OCI-LY7 (cell line): Measurements from ENCODE around the gene EXOC4. TPM values are rescaled to one million over a fixed set of nuclear protein-coding genes. Genes with fewer than 3 reads are reported as not detected.
A peak's percentile ranks its signal among the peaks of the same experiment; 100 is the strongest.

Experiments used
- BruUV-seq: library from RNA; stranded (reverse); fragments of 400-500 nt; replicated peaks from 2 replicates; lab custom pipeline; 2021; lab: Mats Ljungman, UMichigan
- CTCF ChIA-PET: fragments of 300-600 bp; sonication (Branson Sonifier 250); formaldehyde crosslinking; loops from one replicate; lab custom pipeline; 2022; ENCODE audit warnings: antibody characterized with exemption; ENCODE audit not compliant: unreplicated experiment; lab: Charles Lee
- POLR2A ChIA-PET: fragments of 300-600 bp; sonication (Branson Sonifier 250); formaldehyde crosslinking; loops from one replicate; lab custom pipeline; 2022; ENCODE audit warnings: antibody characterized with exemption; lab: Charles Lee
- DNase-seq: peaks from one replicate; pipeline ENCODE4 v3.0.0-alpha.2; 2015; ENCODE audit warnings: low spot score
- H2AFZ ChIP-seq: fragments of 200-600 bp; sonication (generic), shearing (Covaris generic); 2 replicates; pipeline ENCODE4 v1.6.1; 2014; ENCODE audit warnings: mild to moderate bottlenecking, antibody characterized with exemption, low read length, moderate library complexity
- H3K27ac ChIP-seq: fragments of 200-600 bp; sonication (generic); 2 replicates; pipeline ENCODE4 v1.5.1; 2014; ENCODE audit warnings: mixed run types, low read depth, mild to moderate bottlenecking, moderate library complexity, low read length, inconsistent platforms; ENCODE audit not compliant: poor library complexity, severe bottlenecking
- H3K36me3 ChIP-seq: fragments of 200-600 bp; sonication (generic); 2 replicates; pipeline ENCODE4 v1.6.1; 2014; ENCODE audit warnings: mild to moderate bottlenecking, antibody characterized with exemption, low read length, moderate library complexity, mixed read lengths; ENCODE audit not compliant: insufficient read depth
- H3K4me1 ChIP-seq: fragments of 200-600 bp; sonication (generic); 2 replicates; pipeline ENCODE4 v1.5.1; 2014; ENCODE audit warnings: mild to moderate bottlenecking, low read length; ENCODE audit not compliant: insufficient read depth, poor library complexity, severe bottlenecking
- H3K4me2 ChIP-seq: fragments of 200-600 bp; sonication (generic); 2 replicates; pipeline ENCODE4 v1.6.1; 2014; ENCODE audit warnings: mild to moderate bottlenecking, low read length
- H3K4me3 ChIP-seq: fragments of 200-600 bp; sonication (generic); 2 replicates; pipeline ENCODE4 v1.5.1; 2014; ENCODE audit warnings: mild to moderate bottlenecking, low read depth, low read length; ENCODE audit not compliant: poor library complexity, severe bottlenecking
- H3K79me2 ChIP-seq: fragments of 200-600 bp; sonication (generic); 2 replicates; pipeline ENCODE4 v1.6.1; 2016; ENCODE audit warnings: low read depth, mild to moderate bottlenecking, low read length, moderate library complexity, mixed read lengths; ENCODE audit not compliant: insufficient read depth
- H3K9me2 ChIP-seq: fragments of 200-600 bp; sonication (generic); 2 replicates; pipeline ENCODE4 v1.6.1; 2016; ENCODE audit warnings: mild to moderate bottlenecking, low read length, mixed read lengths; ENCODE audit not compliant: insufficient read depth
- H3K9me3 ChIP-seq: fragments of 200-600 bp; sonication (generic); 2 replicates; pipeline ENCODE4 v1.6.1; 2014; ENCODE audit warnings: mild to moderate bottlenecking, mixed run types, low read length, mixed read lengths
- H4K20me1 ChIP-seq: fragments of 200-600 bp; sonication (generic); 2 replicates; pipeline ENCODE4 v1.6.1; 2014; ENCODE audit warnings: mild to moderate bottlenecking, antibody characterized with exemption, low read length, moderate library complexity, mixed read lengths; ENCODE audit not compliant: insufficient read depth
- EZH2phosphoT487 ChIP-seq: fragments of 200-600 bp; sonication (generic); IDR thresholded peaks from 2 replicates; pipeline ENCODE4 v1.6.1; 2018; ENCODE audit warnings: low read depth, borderline replicate concordance, mild to moderate bottlenecking, mixed run types, antibody characterized with exemption, low read length, moderate library complexity, mixed read lengths
- intact Hi-C: fragments of 100-400 bp; cut with micrococcal nuclease; formaldehyde crosslinking; loops from one replicate; pipeline ENCODE4 v1.10.0; 2022; ENCODE audit not compliant: unreplicated experiment
- total RNA-seq, 2 experiments: library from RNA; depleted of rRNA in 1 of 2; stranded (reverse); fragments of >200 nt in 1 of 2; shearing (Covaris generic) in 1 of 2; gene quantifications; 2 replicates each; pipeline ENCODE4 v1.2.3, GENCODE V29; 2014 to 2022
- TF ChIP-seq, protein P1 (sequence below): fragments of 200-600 bp; sonication (generic); conservative IDR thresholded peaks from 2 replicates; pipeline ENCODE4 v1.5.1; 2014; ENCODE audit warnings: mild to moderate bottlenecking, antibody characterized with exemption, low read length, moderate library complexity, mixed read lengths

The EXOC4 gene
- total RNA-seq, 2 experiments from 2014 or later = 75.1 to 93.2 TPM

DNA sequence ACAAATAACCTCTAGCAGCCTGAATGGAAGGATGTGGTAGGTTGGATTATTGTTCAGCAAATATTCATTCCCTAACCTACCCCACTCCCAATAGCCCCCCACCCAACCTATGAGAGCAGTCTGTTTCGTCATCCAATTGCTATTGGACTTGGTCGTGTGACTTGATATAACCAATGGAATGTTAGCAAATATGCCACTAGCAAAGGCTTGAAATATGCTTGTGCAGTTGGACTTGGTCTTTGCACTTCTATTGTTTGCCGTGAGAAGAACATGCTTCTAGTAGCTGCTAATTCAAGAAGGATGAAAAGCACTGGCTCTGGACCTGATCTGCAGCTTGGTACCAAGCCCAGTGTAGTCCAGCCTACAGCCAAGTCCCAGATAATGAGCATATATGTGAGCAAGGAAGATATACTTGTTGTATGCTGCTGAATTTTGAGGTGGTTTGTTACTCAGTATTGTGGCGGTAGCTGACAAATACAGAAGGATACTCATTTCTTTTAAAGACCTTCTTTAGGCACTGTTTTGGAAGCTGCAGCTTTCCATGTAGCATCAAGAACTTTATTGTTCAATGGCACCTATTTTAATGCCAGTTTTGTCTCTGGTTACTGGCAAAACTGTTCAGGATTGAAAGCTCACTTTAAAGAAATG lies 180.4 kb downstream of the EXOC4 start:
- TF ChIP-seq, protein P1, sequence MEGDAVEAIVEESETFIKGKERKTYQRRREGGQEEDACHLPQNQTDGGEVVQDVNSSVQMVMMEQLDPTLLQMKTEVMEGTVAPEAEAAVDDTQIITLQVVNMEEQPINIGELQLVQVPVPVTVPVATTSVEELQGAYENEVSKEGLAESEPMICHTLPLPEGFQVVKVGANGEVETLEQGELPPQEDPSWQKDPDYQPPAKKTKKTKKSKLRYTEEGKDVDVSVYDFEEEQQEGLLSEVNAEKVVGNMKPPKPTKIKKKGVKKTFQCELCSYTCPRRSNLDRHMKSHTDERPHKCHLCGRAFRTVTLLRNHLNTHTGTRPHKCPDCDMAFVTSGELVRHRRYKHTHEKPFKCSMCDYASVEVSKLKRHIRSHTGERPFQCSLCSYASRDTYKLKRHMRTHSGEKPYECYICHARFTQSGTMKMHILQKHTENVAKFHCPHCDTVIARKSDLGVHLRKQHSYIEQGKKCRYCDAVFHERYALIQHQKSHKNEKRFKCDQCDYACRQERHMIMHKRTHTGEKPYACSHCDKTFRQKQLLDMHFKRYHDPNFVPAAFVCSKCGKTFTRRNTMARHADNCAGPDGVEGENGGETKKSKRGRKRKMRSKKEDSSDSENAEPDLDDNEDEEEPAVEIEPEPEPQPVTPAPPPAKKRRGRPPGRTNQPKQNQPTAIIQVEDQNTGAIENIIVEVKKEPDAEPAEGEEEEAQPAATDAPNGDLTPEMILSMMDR = no peak
- no peak for TF ChIP-seq EZH2phosphoT487
- Histone ChIP-seq H3K4me3 (no peak overlapping the region), H2AFZ (no peak overlapping the region), H3K4me2 (no peak overlapping the region), H3K36me3 (no peaks in the 10 kb centered on the region), H3K9me3 (no peaks in the 10 kb centered on the region), H3K4me1 (no peaks in the 10 kb centered on the region), H4K20me1 (no peaks in the 10 kb centered on the region; the same call in 1 of the 2 replicates), H3K27ac (no peak overlapping the region), H3K79me2 (no peaks in the 10 kb centered on the region), H3K9me2 (no peaks in the 10 kb centered on the region)
- DNase-seq = no peak
- POLR2A ChIA-PET = no interaction called here
- CTCF ChIA-PET = no interaction called here
- intact Hi-C loops = no loop called here
- no TSS peak for BruUV-seq

DNA sequence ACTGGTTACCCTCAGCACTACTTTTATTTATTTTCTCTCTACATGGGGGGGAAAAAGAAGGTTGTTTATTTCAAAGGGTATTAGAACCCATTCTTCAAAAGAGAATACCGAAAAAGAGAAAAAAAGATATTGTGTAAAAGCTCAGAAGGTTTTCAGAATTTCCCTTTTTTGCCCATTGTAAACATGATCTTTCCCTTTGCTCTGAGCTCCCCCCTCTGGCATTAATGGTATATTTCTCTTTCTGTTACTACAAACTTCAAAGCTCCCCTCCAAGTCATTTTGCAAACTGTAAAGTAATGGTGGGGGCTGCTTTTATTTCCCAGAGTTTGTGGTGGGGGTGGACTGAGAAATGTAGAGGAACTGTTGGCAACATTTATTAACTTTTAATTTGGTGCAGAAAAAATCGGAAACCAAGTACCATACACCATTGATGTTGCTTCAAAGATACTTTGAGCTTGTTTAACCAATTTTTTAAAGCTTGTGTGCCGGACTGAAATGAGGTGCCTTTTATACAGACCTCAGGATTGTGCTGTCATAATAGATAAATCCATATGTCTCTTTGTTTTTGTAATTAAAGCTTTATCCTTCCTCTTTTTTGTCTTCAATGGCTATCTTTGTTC lies 181.5 kb downstream of the EXOC4 start:
- CTCF ChIA-PET = interaction anchor here (1.4 kb wide), 1 partner anchor 9 kb away, joined by 3 read pairs; no protein-coding TSS in a partner anchor

More for the DNA sequence above, 181.5 kb downstream of the EXOC4 start:
- Histone ChIP-seq H3K4me1 (no peaks in the 10 kb centered on the region), H2AFZ (no peak overlapping the region), H3K79me2 (no peaks in the 10 kb centered on the region), H3K27ac (no peak overlapping the region), H3K4me3 (no peak overlapping the region), H3K9me2 (no peaks in the 10 kb centered on the region), H3K9me3 (no peaks in the 10 kb centered on the region), H3K36me3 (no peaks in the 10 kb centered on the region), H3K4me2 (no peak overlapping the region), H4K20me1 (no peaks in the 10 kb centered on the region; the same call in 1 of the 2 replicates)
- BruUV-seq = no TSS peak
- peak; percentile 9 for DNase-seq
- TF ChIP-seq, protein P1 = peak; percentile 73
- TF ChIP-seq EZH2phosphoT487 = no peak
- intact Hi-C loops = no loop called here
- POLR2A ChIA-PET = interaction anchor here (1.0 to 1.4 kb wide), 2 partner anchors 10 to 1427 kb away, joined by 3 read pairs; no protein-coding TSS in a partner anchor
